ENCODE results near the gene LDHAL6B. TPM values are rescaled to one million over a fixed set of nuclear protein-coding genes. Genes with fewer than 3 reads are reported as not detected.

Gene LDHAL6B
- total RNA-seq, 1 experiment from 2014 or later = not detected

DNA sequence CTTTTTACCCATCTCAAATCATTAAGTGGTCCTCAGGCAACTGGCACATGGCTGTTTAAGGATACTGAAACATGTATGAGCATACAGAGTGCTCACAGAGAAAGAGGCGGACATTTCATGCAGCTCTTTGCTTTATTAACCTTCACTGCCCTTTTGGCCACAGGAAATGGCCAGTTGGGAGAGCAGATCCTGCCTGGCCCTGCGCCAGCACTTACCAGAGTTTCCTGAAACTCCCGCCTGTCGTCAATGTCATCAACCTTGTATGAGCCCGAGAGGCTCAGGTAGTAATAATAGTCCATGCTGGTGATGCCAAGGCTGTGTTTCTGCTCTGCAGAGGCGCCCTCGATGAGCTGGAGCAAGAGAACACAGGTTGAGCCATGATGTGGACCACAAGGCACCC is 17.8 kb downstream of the LDHAL6B start:
- no peak overlapping the region for H3K27ac Mint-ChIP-seq
- peaks cover 28% of the 10 kb centered on the region for H3K36me3 Mint-ChIP-seq
- no peak overlapping the region for H3K4me3 Mint-ChIP-seq
- no peaks in the 10 kb centered on the region for H3K27me3 Mint-ChIP-seq (ENCODE audit: low read depth)
- H3K9me3 Mint-ChIP-seq = no peaks in the 10 kb centered on the region
- no peak for ATAC-seq
- DNase-seq (ENCODE audit: low spot score) = no peak
- TF ChIP-seq, protein P1, sequence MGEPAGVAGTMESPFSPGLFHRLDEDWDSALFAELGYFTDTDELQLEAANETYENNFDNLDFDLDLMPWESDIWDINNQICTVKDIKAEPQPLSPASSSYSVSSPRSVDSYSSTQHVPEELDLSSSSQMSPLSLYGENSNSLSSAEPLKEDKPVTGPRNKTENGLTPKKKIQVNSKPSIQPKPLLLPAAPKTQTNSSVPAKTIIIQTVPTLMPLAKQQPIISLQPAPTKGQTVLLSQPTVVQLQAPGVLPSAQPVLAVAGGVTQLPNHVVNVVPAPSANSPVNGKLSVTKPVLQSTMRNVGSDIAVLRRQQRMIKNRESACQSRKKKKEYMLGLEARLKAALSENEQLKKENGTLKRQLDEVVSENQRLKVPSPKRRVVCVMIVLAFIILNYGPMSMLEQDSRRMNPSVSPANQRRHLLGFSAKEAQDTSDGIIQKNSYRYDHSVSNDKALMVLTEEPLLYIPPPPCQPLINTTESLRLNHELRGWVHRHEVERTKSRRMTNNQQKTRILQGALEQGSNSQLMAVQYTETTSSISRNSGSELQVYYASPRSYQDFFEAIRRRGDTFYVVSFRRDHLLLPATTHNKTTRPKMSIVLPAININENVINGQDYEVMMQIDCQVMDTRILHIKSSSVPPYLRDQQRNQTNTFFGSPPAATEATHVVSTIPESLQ (CRISPR knock-in tag; IDR thresholded peaks at IDR 0.05) = no peak
- TF ChIP-seq OVOL2 (CRISPR knock-in tag; IDR thresholded peaks at IDR 0.05; ENCODE audit: borderline replicate concordance) (no peak), FOXJ3 (CRISPR knock-in tag; IDR thresholded peaks at IDR 0.05; ENCODE audit: borderline replicate concordance) (no peak), GTF2I (CRISPR knock-in tag; conservative IDR thresholded peaks at IDR 0.05) (no peak), ZNF416 (CRISPR knock-in tag; IDR thresholded peaks at IDR 0.05) (no peak), ZNF423 (CRISPR knock-in tag; IDR thresholded peaks at IDR 0.05) (no peak), SP1 (CRISPR knock-in tag; conservative IDR thresholded peaks at IDR 0.05) (no peak), MXD4 (CRISPR knock-in tag; IDR thresholded peaks at IDR 0.05; ENCODE audit: borderline replicate concordance) (no peak), ESRRA (CRISPR knock-in tag; IDR thresholded peaks at IDR 0.05; ENCODE audit: borderline replicate concordance) (no peak), NFE2L1 (CRISPR knock-in tag; IDR thresholded peaks at IDR 0.05) (no peak), CREB1 (CRISPR knock-in tag; IDR thresholded peaks at IDR 0.05) (no peak), SMAD3 (CRISPR knock-in tag; IDR thresholded peaks at IDR 0.05; ENCODE audit: borderline replicate concordance) (no peak), SOX15 (CRISPR knock-in tag; IDR thresholded peaks at IDR 0.05) (no peak), TEAD4 (CRISPR knock-in tag; IDR thresholded peaks at IDR 0.05) (no peak)
- TF ChIP-seq, protein P2, sequence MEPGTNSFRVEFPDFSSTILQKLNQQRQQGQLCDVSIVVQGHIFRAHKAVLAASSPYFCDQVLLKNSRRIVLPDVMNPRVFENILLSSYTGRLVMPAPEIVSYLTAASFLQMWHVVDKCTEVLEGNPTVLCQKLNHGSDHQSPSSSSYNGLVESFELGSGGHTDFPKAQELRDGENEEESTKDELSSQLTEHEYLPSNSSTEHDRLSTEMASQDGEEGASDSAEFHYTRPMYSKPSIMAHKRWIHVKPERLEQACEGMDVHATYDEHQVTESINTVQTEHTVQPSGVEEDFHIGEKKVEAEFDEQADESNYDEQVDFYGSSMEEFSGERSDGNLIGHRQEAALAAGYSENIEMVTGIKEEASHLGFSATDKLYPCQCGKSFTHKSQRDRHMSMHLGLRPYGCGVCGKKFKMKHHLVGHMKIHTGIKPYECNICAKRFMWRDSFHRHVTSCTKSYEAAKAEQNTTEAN (CRISPR knock-in tag; IDR thresholded peaks at IDR 0.05) = no peak
- TF ChIP-seq, protein P3, sequence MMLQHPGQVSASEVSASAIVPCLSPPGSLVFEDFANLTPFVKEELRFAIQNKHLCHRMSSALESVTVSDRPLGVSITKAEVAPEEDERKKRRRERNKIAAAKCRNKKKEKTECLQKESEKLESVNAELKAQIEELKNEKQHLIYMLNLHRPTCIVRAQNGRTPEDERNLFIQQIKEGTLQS (CRISPR knock-in tag; conservative IDR thresholded peaks at IDR 0.05) = no peak
- TF ChIP-seq, protein P4, sequence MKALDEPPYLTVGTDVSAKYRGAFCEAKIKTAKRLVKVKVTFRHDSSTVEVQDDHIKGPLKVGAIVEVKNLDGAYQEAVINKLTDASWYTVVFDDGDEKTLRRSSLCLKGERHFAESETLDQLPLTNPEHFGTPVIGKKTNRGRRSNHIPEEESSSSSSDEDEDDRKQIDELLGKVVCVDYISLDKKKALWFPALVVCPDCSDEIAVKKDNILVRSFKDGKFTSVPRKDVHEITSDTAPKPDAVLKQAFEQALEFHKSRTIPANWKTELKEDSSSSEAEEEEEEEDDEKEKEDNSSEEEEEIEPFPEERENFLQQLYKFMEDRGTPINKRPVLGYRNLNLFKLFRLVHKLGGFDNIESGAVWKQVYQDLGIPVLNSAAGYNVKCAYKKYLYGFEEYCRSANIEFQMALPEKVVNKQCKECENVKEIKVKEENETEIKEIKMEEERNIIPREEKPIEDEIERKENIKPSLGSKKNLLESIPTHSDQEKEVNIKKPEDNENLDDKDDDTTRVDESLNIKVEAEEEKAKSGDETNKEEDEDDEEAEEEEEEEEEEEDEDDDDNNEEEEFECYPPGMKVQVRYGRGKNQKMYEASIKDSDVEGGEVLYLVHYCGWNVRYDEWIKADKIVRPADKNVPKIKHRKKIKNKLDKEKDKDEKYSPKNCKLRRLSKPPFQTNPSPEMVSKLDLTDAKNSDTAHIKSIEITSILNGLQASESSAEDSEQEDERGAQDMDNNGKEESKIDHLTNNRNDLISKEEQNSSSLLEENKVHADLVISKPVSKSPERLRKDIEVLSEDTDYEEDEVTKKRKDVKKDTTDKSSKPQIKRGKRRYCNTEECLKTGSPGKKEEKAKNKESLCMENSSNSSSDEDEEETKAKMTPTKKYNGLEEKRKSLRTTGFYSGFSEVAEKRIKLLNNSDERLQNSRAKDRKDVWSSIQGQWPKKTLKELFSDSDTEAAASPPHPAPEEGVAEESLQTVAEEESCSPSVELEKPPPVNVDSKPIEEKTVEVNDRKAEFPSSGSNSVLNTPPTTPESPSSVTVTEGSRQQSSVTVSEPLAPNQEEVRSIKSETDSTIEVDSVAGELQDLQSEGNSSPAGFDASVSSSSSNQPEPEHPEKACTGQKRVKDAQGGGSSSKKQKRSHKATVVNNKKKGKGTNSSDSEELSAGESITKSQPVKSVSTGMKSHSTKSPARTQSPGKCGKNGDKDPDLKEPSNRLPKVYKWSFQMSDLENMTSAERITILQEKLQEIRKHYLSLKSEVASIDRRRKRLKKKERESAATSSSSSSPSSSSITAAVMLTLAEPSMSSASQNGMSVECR (CRISPR knock-in tag; IDR thresholded peaks at IDR 0.05; ENCODE audit: borderline replicate concordance) = no peak
- TF ChIP-seq, protein P5, sequence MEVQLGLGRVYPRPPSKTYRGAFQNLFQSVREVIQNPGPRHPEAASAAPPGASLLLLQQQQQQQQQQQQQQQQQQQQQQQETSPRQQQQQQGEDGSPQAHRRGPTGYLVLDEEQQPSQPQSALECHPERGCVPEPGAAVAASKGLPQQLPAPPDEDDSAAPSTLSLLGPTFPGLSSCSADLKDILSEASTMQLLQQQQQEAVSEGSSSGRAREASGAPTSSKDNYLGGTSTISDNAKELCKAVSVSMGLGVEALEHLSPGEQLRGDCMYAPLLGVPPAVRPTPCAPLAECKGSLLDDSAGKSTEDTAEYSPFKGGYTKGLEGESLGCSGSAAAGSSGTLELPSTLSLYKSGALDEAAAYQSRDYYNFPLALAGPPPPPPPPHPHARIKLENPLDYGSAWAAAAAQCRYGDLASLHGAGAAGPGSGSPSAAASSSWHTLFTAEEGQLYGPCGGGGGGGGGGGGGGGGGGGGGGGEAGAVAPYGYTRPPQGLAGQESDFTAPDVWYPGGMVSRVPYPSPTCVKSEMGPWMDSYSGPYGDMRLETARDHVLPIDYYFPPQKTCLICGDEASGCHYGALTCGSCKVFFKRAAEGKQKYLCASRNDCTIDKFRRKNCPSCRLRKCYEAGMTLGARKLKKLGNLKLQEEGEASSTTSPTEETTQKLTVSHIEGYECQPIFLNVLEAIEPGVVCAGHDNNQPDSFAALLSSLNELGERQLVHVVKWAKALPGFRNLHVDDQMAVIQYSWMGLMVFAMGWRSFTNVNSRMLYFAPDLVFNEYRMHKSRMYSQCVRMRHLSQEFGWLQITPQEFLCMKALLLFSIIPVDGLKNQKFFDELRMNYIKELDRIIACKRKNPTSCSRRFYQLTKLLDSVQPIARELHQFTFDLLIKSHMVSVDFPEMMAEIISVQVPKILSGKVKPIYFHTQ (CRISPR knock-in tag; IDR thresholded peaks at IDR 0.05) = no peak
- ChIA-PET CTCF (interaction anchor here (1.2 to 1.7 kb wide), 2 partner anchors 23 kb away, joined by 5 to 9 read pairs; no protein-coding TSS in a partner anchor), POLR2A (interaction anchor here (0.6 kb wide), 1 partner anchor 1850 kb away, joined by 3 read pairs; no protein-coding TSS in a partner anchor)
- H3K4me1 Mint-ChIP-seq = peaks cover 11% of the 10 kb centered on the region
